Activated naive CD4-positive, alpha-beta T cell treated with anti-CD3 and anti-CD28 coated beads for 36 hours (primary cell): Measurements from ENCODE around the gene SUCO. TPM values are rescaled to one million over a fixed set of nuclear protein-coding genes. Genes with fewer than 3 reads are reported as not detected.
"Not testable (repeated sequence)": the region's sequence is repeated elsewhere in the genome, so short reads cannot be mapped to it uniquely, and the experiment has no call there.

ENCODE experiments used
- CTCF ChIA-PET: fragments of 350-600 bp; sonication (Branson Sonifier 250); formaldehyde crosslinking; loops from one replicate; lab custom pipeline; 2021; ENCODE audit warnings: antibody characterized with exemption; lab: Charles Lee
- DNase-seq: peaks from one replicate; pipeline ENCODE4 v3.0.0-alpha.2; 2020
- H3K27ac Mint-ChIP-seq: one replicate; pipeline ENCODE4 v1.8.0; 2021; ENCODE audit warnings: mild to moderate bottlenecking, mixed read lengths
- H3K27me3 Mint-ChIP-seq: one replicate; pipeline ENCODE4 v1.8.0; 2021; ENCODE audit warnings: low read depth, mixed read lengths
- H3K36me3 Mint-ChIP-seq: one replicate; pipeline ENCODE4 v1.8.0; 2021; ENCODE audit warnings: low read depth, mixed read lengths
- H3K4me1 Mint-ChIP-seq: one replicate; pipeline ENCODE4 v1.8.0; 2021; ENCODE audit warnings: low read depth, mixed read lengths
- H3K4me3 Mint-ChIP-seq: one replicate; pipeline ENCODE4 v1.8.0; 2021; ENCODE audit warnings: mild to moderate bottlenecking, moderate library complexity, mixed read lengths
- H3K9me3 Mint-ChIP-seq: one replicate; pipeline ENCODE4 v1.8.0; 2021; ENCODE audit warnings: mixed read lengths
- intact Hi-C: fragments of 100-400 bp; cut with micrococcal nuclease; formaldehyde crosslinking; loops from one replicate; pipeline ENCODE4 v1.15.1; 2023
- total RNA-seq, 2 experiments: library from RNA; stranded (reverse); gene quantifications; one replicate each; pipeline ENCODE4 v1.2.3, GENCODE V29; 2021

SUCO gene, protein sequence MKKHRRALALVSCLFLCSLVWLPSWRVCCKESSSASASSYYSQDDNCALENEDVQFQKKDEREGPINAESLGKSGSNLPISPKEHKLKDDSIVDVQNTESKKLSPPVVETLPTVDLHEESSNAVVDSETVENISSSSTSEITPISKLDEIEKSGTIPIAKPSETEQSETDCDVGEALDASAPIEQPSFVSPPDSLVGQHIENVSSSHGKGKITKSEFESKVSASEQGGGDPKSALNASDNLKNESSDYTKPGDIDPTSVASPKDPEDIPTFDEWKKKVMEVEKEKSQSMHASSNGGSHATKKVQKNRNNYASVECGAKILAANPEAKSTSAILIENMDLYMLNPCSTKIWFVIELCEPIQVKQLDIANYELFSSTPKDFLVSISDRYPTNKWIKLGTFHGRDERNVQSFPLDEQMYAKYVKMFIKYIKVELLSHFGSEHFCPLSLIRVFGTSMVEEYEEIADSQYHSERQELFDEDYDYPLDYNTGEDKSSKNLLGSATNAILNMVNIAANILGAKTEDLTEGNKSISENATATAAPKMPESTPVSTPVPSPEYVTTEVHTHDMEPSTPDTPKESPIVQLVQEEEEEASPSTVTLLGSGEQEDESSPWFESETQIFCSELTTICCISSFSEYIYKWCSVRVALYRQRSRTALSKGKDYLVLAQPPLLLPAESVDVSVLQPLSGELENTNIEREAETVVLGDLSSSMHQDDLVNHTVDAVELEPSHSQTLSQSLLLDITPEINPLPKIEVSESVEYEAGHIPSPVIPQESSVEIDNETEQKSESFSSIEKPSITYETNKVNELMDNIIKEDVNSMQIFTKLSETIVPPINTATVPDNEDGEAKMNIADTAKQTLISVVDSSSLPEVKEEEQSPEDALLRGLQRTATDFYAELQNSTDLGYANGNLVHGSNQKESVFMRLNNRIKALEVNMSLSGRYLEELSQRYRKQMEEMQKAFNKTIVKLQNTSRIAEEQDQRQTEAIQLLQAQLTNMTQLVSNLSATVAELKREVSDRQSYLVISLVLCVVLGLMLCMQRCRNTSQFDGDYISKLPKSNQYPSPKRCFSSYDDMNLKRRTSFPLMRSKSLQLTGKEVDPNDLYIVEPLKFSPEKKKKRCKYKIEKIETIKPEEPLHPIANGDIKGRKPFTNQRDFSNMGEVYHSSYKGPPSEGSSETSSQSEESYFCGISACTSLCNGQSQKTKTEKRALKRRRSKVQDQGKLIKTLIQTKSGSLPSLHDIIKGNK (N-terminal part only)
- 10 to 100 TPM; 23.9 TPM for total RNA-seq

DNA sequence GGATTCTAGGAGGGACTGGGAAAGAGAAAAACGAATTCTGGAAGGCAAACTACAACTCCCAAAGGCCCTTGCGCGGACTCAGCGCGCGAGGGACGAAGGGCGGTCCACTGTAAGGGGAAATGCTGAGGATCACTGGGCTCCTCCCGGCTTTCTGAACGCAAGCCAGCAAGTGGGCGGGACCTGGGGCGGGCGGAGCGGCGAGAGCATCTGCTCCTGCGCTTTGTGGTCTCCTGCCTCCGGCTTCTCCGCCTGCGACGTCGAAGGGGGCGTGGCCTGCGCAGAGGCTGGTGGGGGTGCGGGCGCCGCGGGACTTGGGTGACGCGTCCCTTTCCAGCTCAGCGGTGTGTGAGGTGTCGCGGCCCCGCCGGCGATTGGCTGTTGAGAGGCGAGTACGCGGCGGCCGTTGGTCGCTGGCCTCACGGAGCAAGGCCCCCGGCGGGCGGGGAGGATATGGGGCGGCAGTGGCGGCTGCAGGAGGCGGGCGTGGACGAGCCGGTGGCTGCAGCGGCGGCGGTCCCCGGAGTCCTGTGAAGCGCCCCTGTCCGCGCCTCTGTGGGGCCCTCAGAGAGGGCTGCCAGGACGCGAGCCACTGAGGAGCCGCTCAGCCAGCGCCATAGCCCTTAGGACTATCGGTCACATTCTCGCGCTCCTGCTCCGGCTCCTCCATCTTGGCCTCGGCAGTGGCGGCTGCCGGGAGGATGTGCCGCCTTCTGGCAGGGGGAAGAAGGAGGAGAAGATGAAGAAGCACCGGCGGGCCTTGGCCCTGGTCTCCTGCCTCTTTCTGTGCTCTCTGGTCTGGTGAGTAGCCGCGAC is at the start of gene SUCO:
Gene SUCO (plus strand): TSS at position 451 of the 813 bp plus-strand sequence. CDS start 286 bp downstream, at position 737.
- peak within 1 kb of the TSS; percentile 94 for H3K4me3 Mint-ChIP-seq
- peak within 1 kb of the TSS; percentile 100 for H3K27ac Mint-ChIP-seq
- no peaks in the 10 kb centered on the region for H3K27me3 Mint-ChIP-seq
- DNase-seq: peak; percentile 100
- CTCF ChIA-PET: interaction anchor here (1.1 to 1.3 kb wide), 4 partner anchors 81 to 195 kb away, joined by 3 to 6 read pairs (median 6); no protein-coding TSS in a partner anchor
- peaks cover 1% of the 10 kb centered on the region for H3K36me3 Mint-ChIP-seq
- H3K9me3 Mint-ChIP-seq: no peaks in the 10 kb centered on the region
- H3K4me1 Mint-ChIP-seq: peaks cover 39% of the 10 kb centered on the region
- intact Hi-C loops: loop anchor here (1.0 to 5.0 kb wide), 19 partner anchors 33 to 1626 kb away; partner anchors contain the start of genes CENPL, DARS2, DNM3 and METTL13

DNA sequence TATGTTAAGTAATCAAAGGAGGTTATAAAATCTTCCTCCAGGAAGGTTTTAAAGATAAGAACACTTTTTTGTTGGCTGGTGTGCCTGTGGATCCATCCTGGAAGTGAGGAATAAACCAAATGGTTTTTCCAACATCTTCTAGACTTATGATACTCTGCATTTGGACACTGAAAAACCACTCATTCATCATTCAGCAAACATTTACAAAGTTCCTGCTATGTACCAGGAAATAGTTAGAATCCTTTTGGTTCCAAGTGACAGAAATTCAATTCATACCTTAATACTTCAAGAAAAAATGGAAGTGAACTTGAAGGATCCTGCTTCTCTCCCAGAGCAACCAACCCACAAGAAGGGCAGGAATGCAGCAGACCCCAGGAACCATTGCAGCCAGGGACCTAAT is 49.5 kb upstream of the SUCO start:
- H3K9me3 Mint-ChIP-seq: no peaks in the 10 kb centered on the region
- H3K27ac Mint-ChIP-seq: no peak overlapping the region
- intact Hi-C loops: no loop called here
- no peaks in the 10 kb centered on the region for H3K27me3 Mint-ChIP-seq
- CTCF ChIA-PET: no interaction called here
- H3K4me1 Mint-ChIP-seq: peaks cover 20% of the 10 kb centered on the region
- no peak overlapping the region for H3K4me3 Mint-ChIP-seq
- H3K36me3 Mint-ChIP-seq: no peaks in the 10 kb centered on the region
- DNase-seq: no peak

DNA sequence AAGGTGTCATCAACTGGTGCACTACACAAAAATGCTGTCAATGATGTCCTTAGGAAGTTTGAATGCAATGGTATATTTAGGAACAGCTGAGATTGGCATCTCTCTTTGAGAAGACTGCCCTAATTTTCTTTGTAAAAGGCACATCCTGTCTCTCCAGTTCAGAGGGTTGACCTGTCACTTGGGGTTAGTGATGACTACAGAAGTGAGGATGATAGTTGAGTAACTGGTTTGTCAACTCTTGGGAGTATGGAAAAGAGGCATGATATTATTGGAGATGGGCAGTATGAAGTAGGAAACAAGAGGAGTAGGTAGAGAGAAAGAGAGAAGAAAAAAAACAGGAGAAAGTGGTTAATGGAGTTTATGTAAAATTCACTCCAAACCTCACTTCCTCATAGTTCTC is 48.7 kb upstream of the SUCO start:
- Mint-ChIP-seq H3K4me3 (no peak overlapping the region), H3K27me3 (no peaks in the 10 kb centered on the region), H3K36me3 (no peaks in the 10 kb centered on the region), H3K4me1 (peaks cover 20% of the 10 kb centered on the region), H3K27ac (no peak overlapping the region), H3K9me3 (no peaks in the 10 kb centered on the region)
- CTCF ChIA-PET: interaction anchor here (0.7 to 0.9 kb wide), 2 partner anchors 12 to 34 kb away, joined by 3 read pairs; no protein-coding TSS in a partner anchor
- intact Hi-C loops: no loop called here
- no peak for DNase-seq

DNA sequence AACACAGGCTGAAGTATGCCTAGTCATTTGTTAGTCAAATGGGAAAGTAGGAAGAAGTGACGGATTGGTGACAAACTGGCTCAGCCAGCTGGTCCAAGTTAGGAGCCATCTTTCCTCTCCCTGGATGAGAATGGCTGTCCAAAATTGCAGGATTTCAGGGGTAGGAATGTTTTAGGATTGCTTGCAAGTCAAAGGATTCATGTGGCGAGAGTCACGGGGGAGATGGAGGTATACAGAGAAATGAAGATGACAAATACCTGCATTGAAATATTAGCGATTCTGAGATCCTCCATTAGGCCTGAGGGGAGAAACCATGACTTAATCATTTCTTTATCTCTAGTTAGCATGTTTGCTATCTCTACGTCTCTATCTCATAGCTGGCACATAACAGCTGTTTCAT is 47.3 kb upstream of the SUCO start:
- CTCF ChIA-PET: no interaction called here
- Mint-ChIP-seq H3K36me3 (no peaks in the 10 kb centered on the region), H3K27me3 (no peaks in the 10 kb centered on the region), H3K27ac (no peak overlapping the region), H3K9me3 (no peaks in the 10 kb centered on the region), H3K4me3 (no peak overlapping the region), H3K4me1 (peaks cover 14% of the 10 kb centered on the region)
- DNase-seq: no peak
- intact Hi-C loops: no loop called here

DNA sequence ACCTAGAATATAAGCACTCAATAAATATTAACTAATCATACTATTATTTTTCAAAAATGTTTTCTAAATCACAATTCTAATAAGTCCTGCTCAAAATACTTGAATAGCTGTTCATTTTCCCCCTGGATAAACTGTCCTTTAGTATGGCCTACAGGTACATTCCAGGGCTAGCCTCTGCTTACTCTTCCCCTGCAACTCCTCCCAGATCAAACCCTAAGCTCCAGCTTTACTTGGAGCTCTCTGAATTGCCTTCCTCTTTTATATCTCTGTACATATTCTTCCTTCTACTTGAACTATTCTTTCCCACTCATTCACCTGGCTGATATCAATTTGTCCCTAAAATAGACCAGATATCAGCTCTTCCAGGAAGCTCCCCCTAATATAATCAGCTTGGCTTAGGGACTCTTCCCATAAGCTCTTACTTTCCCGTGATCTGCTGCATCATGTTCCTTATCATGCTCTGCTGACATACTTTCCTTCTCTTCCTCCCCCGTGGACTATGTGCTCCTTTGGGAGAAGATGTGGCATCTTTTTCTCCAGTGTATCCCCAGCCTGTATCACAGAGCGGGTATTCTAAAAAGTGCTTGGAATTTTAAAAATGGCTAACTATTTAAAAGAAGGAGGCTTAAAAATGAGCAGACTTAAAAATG is 46.0 kb upstream of the SUCO start:
- H3K4me1 Mint-ChIP-seq: peaks cover 13% of the 10 kb centered on the region
- no peak for DNase-seq
- H3K4me3 Mint-ChIP-seq: no peak overlapping the region
- CTCF ChIA-PET: interaction anchor here (1.0 kb wide), 1 partner anchor 241 kb away, joined by 3 read pairs; no protein-coding TSS in a partner anchor
- intact Hi-C loops: no loop called here
- H3K27me3 Mint-ChIP-seq: no peaks in the 10 kb centered on the region
- H3K27ac Mint-ChIP-seq: no peak overlapping the region
- H3K36me3 Mint-ChIP-seq: no peaks in the 10 kb centered on the region
- no peaks in the 10 kb centered on the region for H3K9me3 Mint-ChIP-seq

DNA sequence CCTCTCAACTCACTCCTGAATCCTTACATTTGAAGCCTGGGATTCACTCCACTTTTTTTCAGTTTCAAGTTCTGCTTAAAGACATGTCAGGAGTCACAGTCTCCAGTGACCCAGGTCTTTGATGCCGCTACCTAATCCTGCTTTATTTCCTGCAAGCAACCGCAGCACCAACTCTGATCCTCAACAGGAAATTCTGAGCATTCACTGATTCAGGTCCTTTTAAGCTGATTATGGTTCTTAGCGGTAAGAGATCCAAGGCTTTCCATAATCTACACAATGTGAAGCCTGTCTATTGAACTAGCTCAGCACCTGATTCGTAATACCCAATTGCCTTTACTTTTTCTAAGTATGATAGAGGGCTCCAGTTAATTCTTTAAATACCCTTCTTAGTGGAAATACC is 45.4 kb upstream of the SUCO start:
- H3K4me1 Mint-ChIP-seq: peaks cover 13% of the 10 kb centered on the region
- H3K27me3 Mint-ChIP-seq: no peaks in the 10 kb centered on the region
- intact Hi-C loops: no loop called here
- no peak overlapping the region for H3K4me3 Mint-ChIP-seq
- CTCF ChIA-PET: interaction anchor here (1.0 kb wide), 1 partner anchor 240 kb away, joined by 3 read pairs; no protein-coding TSS in a partner anchor
- H3K27ac Mint-ChIP-seq: no peak overlapping the region
- no peaks in the 10 kb centered on the region for H3K9me3 Mint-ChIP-seq
- DNase-seq: no peak
- H3K36me3 Mint-ChIP-seq: no peaks in the 10 kb centered on the region

DNA sequence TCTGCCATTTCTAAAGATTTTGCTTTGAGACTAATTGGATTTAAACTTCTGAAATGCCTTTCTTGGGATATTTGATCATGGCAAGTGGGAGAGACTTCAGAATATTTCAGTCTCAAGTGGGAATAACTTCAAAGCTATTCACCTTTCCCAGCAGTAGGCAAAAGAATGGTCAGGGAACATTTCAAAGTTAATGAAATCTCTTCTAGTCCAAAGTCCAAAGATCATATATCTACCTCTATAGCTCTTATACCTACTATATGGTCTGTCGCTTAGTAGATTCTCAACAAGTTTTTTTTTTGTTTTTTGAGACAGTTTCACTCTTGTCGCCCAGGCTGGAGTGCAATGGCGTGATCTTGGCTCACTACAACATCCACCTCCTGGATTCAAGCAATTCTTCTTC is 44.6 kb upstream of the SUCO start:
- intact Hi-C loops: no loop called here
- no peaks in the 10 kb centered on the region for H3K9me3 Mint-ChIP-seq
- H3K36me3 Mint-ChIP-seq: no peaks in the 10 kb centered on the region
- H3K27ac Mint-ChIP-seq: no peak overlapping the region
- no peaks in the 10 kb centered on the region for H3K27me3 Mint-ChIP-seq
- H3K4me3 Mint-ChIP-seq: no peak overlapping the region
- no peak for DNase-seq
- peaks cover 13% of the 10 kb centered on the region for H3K4me1 Mint-ChIP-seq
- CTCF ChIA-PET: interaction anchor here (1.3 kb wide), 1 partner anchor 37 kb away, joined by 4 read pairs; no protein-coding TSS in a partner anchor

DNA sequence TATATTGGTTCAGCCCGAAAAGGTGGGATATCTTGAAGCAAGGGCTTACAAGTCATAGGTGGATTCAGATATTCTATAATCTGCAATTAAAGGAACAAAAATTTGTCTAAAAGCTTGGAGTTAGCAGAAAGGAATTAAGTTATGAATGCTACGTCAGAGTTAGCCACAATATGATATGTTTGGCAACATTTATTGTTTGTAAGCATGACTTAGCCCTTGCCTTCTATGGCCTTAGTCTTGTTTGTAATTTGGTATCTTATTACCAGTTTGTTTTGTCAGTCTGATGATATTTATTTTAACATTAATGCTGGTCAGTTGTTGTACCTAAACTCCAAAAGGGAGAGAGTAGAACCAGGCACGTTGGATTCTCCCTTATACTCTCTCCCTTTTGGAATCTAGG is 43.1 kb upstream of the SUCO start:
- no peak for DNase-seq
- Mint-ChIP-seq H3K27ac (no peak overlapping the region), H3K9me3 (no peaks in the 10 kb centered on the region), H3K36me3 (no peaks in the 10 kb centered on the region), H3K4me3 (no peak overlapping the region), H3K27me3 (no peaks in the 10 kb centered on the region), H3K4me1 (peaks cover 12% of the 10 kb centered on the region)
- CTCF ChIA-PET: no interaction called here
- intact Hi-C loops: no loop called here

DNA sequence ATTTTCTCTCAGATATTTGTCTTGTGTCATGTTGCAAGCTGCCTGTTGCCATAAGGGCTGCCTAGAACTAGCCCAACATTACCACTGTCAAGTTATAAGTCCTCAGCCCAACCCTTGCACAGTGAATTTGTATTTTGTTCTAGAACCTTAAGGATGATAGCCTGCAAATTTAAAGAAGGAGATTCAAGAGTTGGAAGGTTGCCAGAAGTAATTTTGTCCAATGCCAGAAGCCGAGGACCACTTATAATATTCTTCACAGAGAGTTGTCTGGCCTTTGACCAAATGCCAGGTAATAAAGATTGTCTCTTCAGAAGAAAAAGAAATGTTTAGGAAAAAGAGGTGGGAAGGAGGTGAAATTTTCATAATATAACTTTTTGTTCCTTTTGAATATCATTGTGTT is 40.5 kb upstream of the SUCO start:
- no peaks in the 10 kb centered on the region for H3K27me3 Mint-ChIP-seq
- CTCF ChIA-PET: no interaction called here
- no peak overlapping the region for H3K27ac Mint-ChIP-seq
- no peaks in the 10 kb centered on the region for H3K36me3 Mint-ChIP-seq
- intact Hi-C loops: no loop called here
- no peaks in the 10 kb centered on the region for H3K9me3 Mint-ChIP-seq
- H3K4me1 Mint-ChIP-seq: peaks cover 6% of the 10 kb centered on the region
- H3K4me3 Mint-ChIP-seq: no peak overlapping the region
- DNase-seq: no peak

DNA sequence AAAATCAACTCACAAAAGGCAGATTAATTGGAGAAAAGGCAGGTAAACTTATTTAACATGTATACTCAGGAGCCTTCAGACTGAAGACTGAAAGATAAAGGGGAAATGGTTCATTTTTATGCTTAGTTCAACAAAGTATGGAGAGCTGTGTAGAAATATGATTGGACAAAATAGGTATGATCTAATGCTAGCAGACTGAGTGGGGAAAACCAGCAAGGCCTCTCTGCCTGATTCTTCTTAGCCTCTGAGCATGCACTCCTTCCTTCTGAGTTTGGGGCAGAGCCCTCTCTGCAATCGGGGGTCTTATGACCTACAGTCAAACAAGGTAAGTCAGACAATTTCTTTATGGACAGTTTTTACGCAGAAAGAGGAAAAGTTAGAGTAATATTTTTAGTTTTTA is 38.8 kb upstream of the SUCO start:
- CTCF ChIA-PET: interaction anchor here (0.8 kb wide), 1 partner anchor 44 kb away, joined by 3 read pairs; no protein-coding TSS in a partner anchor
- H3K27me3 Mint-ChIP-seq: no peaks in the 10 kb centered on the region
- DNase-seq: no peak

DNA sequence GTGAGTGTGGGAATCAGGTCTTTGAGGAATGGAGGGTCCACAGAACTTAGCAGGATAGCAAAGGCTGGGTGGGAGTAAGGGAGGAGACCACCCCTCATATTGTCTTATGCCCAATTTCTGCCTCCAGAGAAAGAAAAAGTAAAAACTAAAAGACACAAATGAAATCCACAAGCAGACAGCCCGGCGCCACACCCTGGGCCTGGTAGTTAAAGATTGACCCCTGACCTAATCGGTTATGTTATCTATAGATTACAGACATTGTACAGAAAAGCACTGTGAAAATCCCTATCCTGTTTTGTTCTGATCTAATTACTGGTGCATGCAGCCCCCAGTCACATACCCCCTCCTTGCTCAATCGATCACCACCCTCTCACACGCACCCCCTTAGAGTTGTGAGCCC is 36.8 kb upstream of the SUCO start:
- H3K27ac Mint-ChIP-seq, H3K36me3 Mint-ChIP-seq, H3K4me1 Mint-ChIP-seq, H3K4me3 Mint-ChIP-seq, H3K9me3 Mint-ChIP-seq, DNase-seq, intact Hi-C loops, H3K27me3 Mint-ChIP-seq: not testable (repeated sequence)
- CTCF ChIA-PET: interaction anchor here (0.6 kb wide), 1 partner anchor 421 kb away, joined by 3 read pairs; no protein-coding TSS in a partner anchor

More for the DNA sequence above, 38.8 kb upstream of the SUCO start:
- no peaks in the 10 kb centered on the region for H3K9me3 Mint-ChIP-seq
- no peaks in the 10 kb centered on the region for H3K36me3 Mint-ChIP-seq
- no peak overlapping the region for H3K4me3 Mint-ChIP-seq
- intact Hi-C loops: no loop called here
- H3K27ac Mint-ChIP-seq: no peak overlapping the region
- no peaks in the 10 kb centered on the region for H3K4me1 Mint-ChIP-seq
